HepG2 (cell line): ENCODE measurements around the gene ESRP2. TPM values are rescaled to one million over a fixed set of nuclear protein-coding genes. Genes with fewer than 3 reads are reported as not detected.

ENCODE experiments used
- ASH2L ChIP-seq: fragments of 300-600, 200-600 bp; sonication (generic); IDR thresholded peaks from 2 replicates; pipeline ENCODE4 v1.7.0; 2017; ENCODE audit warnings: low read depth, mild to moderate bottlenecking, moderate library complexity, mixed read lengths, low read length; ENCODE audit not compliant: insufficient read length
- ATF3 ChIP-seq: sonication (generic); formaldehyde crosslinking; IDR thresholded peaks from 2 replicates; pipeline ENCODE4 v1.4.0; 2020; ENCODE audit warnings: missing genetic modification reagents
- DBP ChIP-seq: sonication (generic); formaldehyde crosslinking; IDR thresholded peaks from 2 replicates; pipeline ENCODE4 v1.4.0; 2020; ENCODE audit warnings: missing genetic modification reagents; ENCODE audit errors: not compliant biosample characterization
- ELF4 ChIP-seq: sonication (generic); formaldehyde crosslinking; IDR thresholded peaks from 2 replicates; pipeline ENCODE4 v1.5.0; 2020; ENCODE audit warnings: missing genetic modification reagents, mild to moderate bottlenecking, moderate library complexity, borderline replicate concordance
- FOXA3 ChIP-seq: IDR thresholded peaks from 2 replicates; pipeline ENCODE4 v1.6.1; 2016; ENCODE audit warnings: missing genetic modification reagents, missing compliant biosample characterization
- HDAC1 ChIP-seq: sonication (generic); formaldehyde crosslinking; IDR thresholded peaks from 2 replicates; pipeline ENCODE4 v1.5.1; 2020; ENCODE audit warnings: mild to moderate bottlenecking, missing genetic modification reagents
- KMT2B ChIP-seq: IDR thresholded peaks from 2 replicates; pipeline ENCODE4 v1.6.1; 2016; ENCODE audit warnings: missing genetic modification reagents, missing compliant biosample characterization
- MTERF4 ChIP-seq: sonication (generic); formaldehyde crosslinking; IDR thresholded peaks from 2 replicates; pipeline ENCODE4 v1.8.0; 2023; ENCODE audit warnings: mild to moderate bottlenecking, missing genetic modification reagents
- NFATC3 ChIP-seq: sonication (generic); formaldehyde crosslinking; IDR thresholded peaks from 2 replicates; pipeline ENCODE4 v1.5.1; 2020; ENCODE audit warnings: mild to moderate bottlenecking, missing genetic modification reagents
- NFYB ChIP-seq: sonication (generic); formaldehyde crosslinking; IDR thresholded peaks from 2 replicates; pipeline ENCODE4 v1.4.0; 2020; ENCODE audit warnings: missing genetic modification reagents
- PAF1 ChIP-seq: IDR thresholded peaks from 2 replicates; pipeline ENCODE4 v1.6.1; 2016; ENCODE audit warnings: missing genetic modification reagents, missing compliant biosample characterization
- PHF20 ChIP-seq: sonication (generic); formaldehyde crosslinking; IDR thresholded peaks from 2 replicates; pipeline ENCODE4 v1.5.0; 2020; ENCODE audit warnings: mild to moderate bottlenecking, missing genetic modification reagents
- SCMH1 ChIP-seq: sonication (generic); formaldehyde crosslinking; IDR thresholded peaks from 2 replicates; pipeline ENCODE4 v1.9.0; 2021; ENCODE audit warnings: missing genetic modification reagents, mild to moderate bottlenecking, borderline replicate concordance
- ZNF138 ChIP-seq: sonication (generic); formaldehyde crosslinking; IDR thresholded peaks from 2 replicates; pipeline ENCODE4 v1.5.0; 2020; ENCODE audit warnings: mild to moderate bottlenecking, low read depth, missing genetic modification reagents
- ZNF607 ChIP-seq: sonication (generic); formaldehyde crosslinking; IDR thresholded peaks from 2 replicates; pipeline ENCODE4 v1.5.1; 2020; ENCODE audit warnings: missing genetic modification reagents, mild to moderate bottlenecking, borderline replicate concordance
- ZNF770 ChIP-seq: sonication (generic); formaldehyde crosslinking; IDR thresholded peaks from 2 replicates; pipeline ENCODE4 v1.5.0; 2020; ENCODE audit warnings: mild to moderate bottlenecking, missing genetic modification reagents
- ZNF775 ChIP-seq: sonication (generic); formaldehyde crosslinking; IDR thresholded peaks from 2 replicates; pipeline ENCODE4 v1.4.0; 2020; ENCODE audit warnings: missing genetic modification reagents, mild to moderate bottlenecking, moderate library complexity, borderline replicate concordance
- ZNF782 ChIP-seq: sonication (generic); formaldehyde crosslinking; IDR thresholded peaks from 2 replicates; pipeline ENCODE4 v1.4.0; 2020; ENCODE audit warnings: missing genetic modification reagents, mild to moderate bottlenecking, borderline replicate concordance
- ZSCAN21 ChIP-seq: sonication (generic); formaldehyde crosslinking; IDR thresholded peaks from 2 replicates; pipeline ENCODE4 v1.8.0; 2022; ENCODE audit warnings: mild to moderate bottlenecking, missing genetic modification reagents, moderate library complexity, borderline replicate concordance
- polyA plus RNA-seq, 8 experiments: library from polyadenylated mRNA; depleted of rRNA in 3 of 8; stranded (reverse) in 7 of 8; unstranded in 1 of 8; fragments of >200 nt; fragmentation: Illumina TruSeq in 4 of 8; extraction: Trizol in 4 of 8; gene quantifications; 2 replicates each; pipeline versions ENCODE4 v1.2.1 to v1.2.3, GENCODE V29; 2011 to 2016; ENCODE audit warnings: low read depth in 4 of 8, missing spikeins in 1 of 8, mixed read lengths in 1 of 8; ENCODE audit not compliant: insufficient read depth in 1 of 8
- total RNA-seq, 5 experiments: library from RNA; depleted of rRNA; stranded (reverse); fragments of >200 nt; fragmentation: Illumina TruSeq; extraction: Trizol; gene quantifications; 2 replicates each; pipeline ENCODE4 v1.2.3, GENCODE V29; 2016; ENCODE audit warnings: low read depth in 1 of 5
- TF ChIP-seq, protein P1 (sequence below): sonication (generic); formaldehyde crosslinking; IDR thresholded peaks from 2 replicates; pipeline ENCODE4 v1.9.0; 2022; ENCODE audit warnings: low read depth, missing genetic modification reagents
- TF ChIP-seq, protein P2 (sequence below): IDR thresholded peaks from 2 replicates; pipeline ENCODE4 v1.6.1; 2018; ENCODE audit warnings: missing genetic modification reagents

The ESRP2 gene
- total and polyA plus RNA-seq, 2 of the 13 experiments (the other 11 are each of a cell fraction or from before 2014, with no cell fraction given), result 21.1 to 32.4 TPM

GRCh38 chr16:68244903-68245853 lies 9.3 kb upstream of the ESRP2 start, which contains the start of gene PLA2G15 (continued):
- TF ChIP-seq ASH2L (peak; percentile 62), PAF1 (no peak), HDAC1 (peak; percentile 97), ZNF138 (CRISPR knock-in tag) (peak; percentile 81), ELF4 (peak; percentile 73; the same call in 1 of the 2 replicates), ZNF782 (CRISPR knock-in tag) (peak; percentile 54), NFATC3 (CRISPR knock-in tag) (no peak), ZSCAN21 (CRISPR knock-in tag) (0 out of 2 replicates have a peak, but pooled peaks have one; percentile 15), PHF20 (CRISPR knock-in tag) (peak; percentile 78), SCMH1 (CRISPR knock-in tag) (no peak), ZNF775 (CRISPR knock-in tag) (no peak), ATF3 (CRISPR knock-in tag) (no peak), ZNF607 (peak; percentile 87), KMT2B (CRISPR knock-in tag) (peak; percentile 88), FOXA3 (CRISPR knock-in tag) (peak; percentile 39; the same call in 1 of the 2 replicates), NFYB (CRISPR knock-in tag) (peak; percentile 91), MTERF4 (no peak; the same call in 1 of the 2 replicates), ZNF770 (CRISPR knock-in tag) (no peak; the same call in 1 of the 2 replicates), DBP (CRISPR knock-in tag) (no peak)
- TF ChIP-seq, protein P1, sequence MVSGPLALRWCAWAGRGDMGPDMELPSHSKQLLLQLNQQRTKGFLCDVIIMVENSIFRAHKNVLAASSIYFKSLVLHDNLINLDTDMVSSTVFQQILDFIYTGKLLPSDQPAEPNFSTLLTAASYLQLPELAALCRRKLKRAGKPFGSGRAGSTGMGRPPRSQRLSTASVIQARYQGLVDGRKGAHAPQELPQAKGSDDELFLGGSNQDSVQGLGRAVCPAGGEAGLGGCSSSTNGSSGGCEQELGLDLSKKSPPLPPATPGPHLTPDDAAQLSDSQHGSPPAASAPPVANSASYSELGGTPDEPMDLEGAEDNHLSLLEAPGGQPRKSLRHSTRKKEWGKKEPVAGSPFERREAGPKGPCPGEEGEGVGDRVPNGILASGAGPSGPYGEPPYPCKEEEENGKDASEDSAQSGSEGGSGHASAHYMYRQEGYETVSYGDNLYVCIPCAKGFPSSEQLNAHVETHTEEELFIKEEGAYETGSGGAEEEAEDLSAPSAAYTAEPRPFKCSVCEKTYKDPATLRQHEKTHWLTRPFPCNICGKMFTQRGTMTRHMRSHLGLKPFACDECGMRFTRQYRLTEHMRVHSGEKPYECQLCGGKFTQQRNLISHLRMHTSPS (CRISPR knock-in tag), result peak; percentile 53
- TF ChIP-seq, protein P2, sequence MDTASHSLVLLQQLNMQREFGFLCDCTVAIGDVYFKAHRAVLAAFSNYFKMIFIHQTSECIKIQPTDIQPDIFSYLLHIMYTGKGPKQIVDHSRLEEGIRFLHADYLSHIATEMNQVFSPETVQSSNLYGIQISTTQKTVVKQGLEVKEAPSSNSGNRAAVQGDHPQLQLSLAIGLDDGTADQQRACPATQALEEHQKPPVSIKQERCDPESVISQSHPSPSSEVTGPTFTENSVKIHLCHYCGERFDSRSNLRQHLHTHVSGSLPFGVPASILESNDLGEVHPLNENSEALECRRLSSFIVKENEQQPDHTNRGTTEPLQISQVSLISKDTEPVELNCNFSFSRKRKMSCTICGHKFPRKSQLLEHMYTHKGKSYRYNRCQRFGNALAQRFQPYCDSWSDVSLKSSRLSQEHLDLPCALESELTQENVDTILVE (CRISPR knock-in tag), result peak; percentile 60
